PC-3 (cell line): ENCODE results near the gene ITGB1BP1. TPM values are rescaled to one million over a fixed set of nuclear protein-coding genes. Genes with fewer than 3 reads are reported as not detected.

Source experiments
- ATAC-seq: fragments of 200-7000 bp; cut with Tn5 transposase; 2 replicates; pipeline ENCODE4 v1.9.1; 2020; ENCODE audit warnings: mild to moderate bottlenecking, moderate library complexity
- BruUV-seq: library from RNA; stranded (reverse); fragments of 400-500 nt; replicated peaks from 2 replicates; lab custom pipeline; 2021; lab: Mats Ljungman, UMichigan
- CTCF ChIA-PET: fragments of 300-600 bp; sonication (Branson Sonifier 250); formaldehyde crosslinking; loops from one replicate; lab custom pipeline; 2022; ENCODE audit warnings: antibody characterized with exemption; lab: Charles Lee
- POLR2A ChIA-PET: fragments of 300-600 bp; sonication (Branson Sonifier 250); formaldehyde crosslinking; loops from one replicate; lab custom pipeline; 2022; ENCODE audit warnings: antibody characterized with exemption; ENCODE audit not compliant: unreplicated experiment; lab: Charles Lee
- DNase-seq: peaks from one replicate; pipeline ENCODE4 v3.0.0-alpha.2; 2015
- H2AFZ ChIP-seq: fragments of 300-600 bp; sonication (generic); 2 replicates; pipeline ENCODE4 v1.6.0; 2016; ENCODE audit warnings: antibody characterized with exemption, low read length
- H3F3A ChIP-seq: fragments of 300-600 bp; sonication (generic); one replicate; pipeline ENCODE4 v1.6.0; 2017; ENCODE audit warnings: antibody characterized with exemption, low read length, control low read depth, mild to moderate bottlenecking; ENCODE audit not compliant: unreplicated experiment
- H3K27ac ChIP-seq: fragments of 300-600 bp; sonication (generic); 2 replicates; pipeline ENCODE4 v1.5.1; 2016; ENCODE audit warnings: mild to moderate bottlenecking, low read length
- H3K27me3 ChIP-seq: fragments of 300-600 bp; sonication (generic); 2 replicates; pipeline ENCODE4 v1.6.1; 2016; ENCODE audit warnings: low read length, mixed read lengths
- H3K36me3 ChIP-seq: fragments of 300-600 bp; sonication (generic); 2 replicates; pipeline ENCODE4 v1.6.1; 2016; ENCODE audit warnings: low read depth, mixed run types, low read length, mixed read lengths
- H3K4me1 ChIP-seq: fragments of 300-600 bp; sonication (generic); 2 replicates; pipeline ENCODE4 v1.5.1; 2016; ENCODE audit warnings: low read length; ENCODE audit not compliant: insufficient read depth
- H3K4me2 ChIP-seq: fragments of 300-600 bp; sonication (generic); 2 replicates; pipeline ENCODE4 v1.6.0; 2016; ENCODE audit warnings: low read length
- H3K4me3 ChIP-seq: fragments of 300-600 bp; sonication (generic); 2 replicates; pipeline ENCODE4 v1.5.1; 2016; ENCODE audit warnings: mild to moderate bottlenecking, low read length, mixed read lengths
- H3K79me2 ChIP-seq: fragments of 300-600 bp; sonication (generic); 2 replicates; pipeline ENCODE4 v1.6.1; 2017; ENCODE audit warnings: low read length, mixed read lengths
- H3K9ac ChIP-seq: fragments of 300-600 bp; sonication (generic); 2 replicates; pipeline ENCODE4 v1.6.0; 2016; ENCODE audit warnings: mild to moderate bottlenecking, low read length
- H3K9me2 ChIP-seq: fragments of 300-600 bp; sonication (generic); replicated peaks from 2 replicates; pipeline ENCODE4 v1.6.1; 2016; ENCODE audit warnings: mixed run types, low read length, mixed read lengths
- H3K9me3 ChIP-seq: fragments of 300-600 bp; sonication (generic); 2 replicates; pipeline ENCODE4 v1.6.1; 2016; ENCODE audit warnings: low read length, mixed read lengths
- H4K20me1 ChIP-seq: fragments of 300-600 bp; sonication (generic); 2 replicates; pipeline ENCODE4 v1.6.1; 2016; ENCODE audit warnings: low read length, mixed read lengths
- CTCF ChIP-seq: fragments of 300-600 bp; sonication (generic); conservative IDR thresholded peaks from 2 replicates; pipeline ENCODE4 v1.5.1; 2017; ENCODE audit warnings: antibody characterized with exemption, low read depth, mild to moderate bottlenecking, low read length
- EZH2 ChIP-seq: fragments of 300-600 bp; sonication (generic); IDR thresholded peaks from one replicate; pipeline ENCODE4 v1.6.1; 2017; ENCODE audit warnings: antibody characterized with exemption, mild to moderate bottlenecking, low read length; ENCODE audit not compliant: unreplicated experiment
- EZH2phosphoT487 ChIP-seq: fragments of 300-600 bp; sonication (generic); IDR thresholded peaks from 2 replicates; pipeline ENCODE4 v1.6.1; 2018; ENCODE audit warnings: mild to moderate bottlenecking, antibody characterized with exemption, low read length, borderline replicate concordance
- intact Hi-C: fragments of 100-400 bp; cut with micrococcal nuclease; formaldehyde crosslinking; loops from 2 replicates; pipeline ENCODE4 v1.9.0; 2023
- total RNA-seq: library from RNA; depleted of rRNA; stranded (reverse); fragments of >200 nt; gene quantifications from 2 replicates; pipeline ENCODE4 v1.2.3, GENCODE V29; 2014

ITGB1BP1 gene
- total RNA-seq, 1 experiment from 2014 or later, result 77.6 TPM

GRCh38 chr2:9462313-9462712, 39.0 kb upstream of the ITGB1BP1 start:
- H3K27me3 ChIP-seq, result no peaks in the 10 kb centered on the region
- TF ChIP-seq EZH2, result no peak
- no peak for TF ChIP-seq EZH2phosphoT487
- TF ChIP-seq CTCF, result no peak
- no TSS peak for BruUV-seq
- DNase-seq, result no peak
- H4K20me1 ChIP-seq, result no peaks in the 10 kb centered on the region
- H3K79me2 ChIP-seq, result no peaks in the 10 kb centered on the region
- ChIA-PET POLR2A (no interaction called here), CTCF (no interaction called here)
- intact Hi-C loops, result no loop called here
- H3K4me2 ChIP-seq, result no peak overlapping the region
- H3K4me3 ChIP-seq, result no peak overlapping the region
- no peak overlapping the region for H3K27ac ChIP-seq
- H3K9me3 ChIP-seq, result no peaks in the 10 kb centered on the region
- H3K36me3 ChIP-seq, result peaks cover 16% of the 10 kb centered on the region
- ATAC-seq, result no peak
- H3K9me2 ChIP-seq, result no peaks in the 10 kb centered on the region
- H3F3A ChIP-seq, result no peaks in the 10 kb centered on the region
- no peaks in the 10 kb centered on the region for H3K4me1 ChIP-seq
- no peak overlapping the region for H2AFZ ChIP-seq
- no peak overlapping the region for H3K9ac ChIP-seq

GRCh38 chr2:9461079-9461478, 37.8 kb upstream of the ITGB1BP1 start:
- H3F3A ChIP-seq, result no peaks in the 10 kb centered on the region
- DNase-seq (no peak), ATAC-seq (no peak)
- TF ChIP-seq CTCF, result no peak
- TF ChIP-seq EZH2, result no peak
- TF ChIP-seq EZH2phosphoT487, result no peak
- no peaks in the 10 kb centered on the region for H3K4me1 ChIP-seq
- peaks cover 16% of the 10 kb centered on the region for H3K36me3 ChIP-seq
- H3K79me2 ChIP-seq, result no peaks in the 10 kb centered on the region
- H3K9ac ChIP-seq, result no peak overlapping the region
- no TSS peak for BruUV-seq
- H3K27ac ChIP-seq, result no peak overlapping the region
- H3K9me2 ChIP-seq, result no peaks in the 10 kb centered on the region
- H4K20me1 ChIP-seq, result no peaks in the 10 kb centered on the region
- no peaks in the 10 kb centered on the region for H3K9me3 ChIP-seq
- CTCF ChIA-PET, result no interaction called here
- H3K27me3 ChIP-seq, result no peaks in the 10 kb centered on the region
- POLR2A ChIA-PET, result no interaction called here
- H2AFZ ChIP-seq, result no peak overlapping the region
- intact Hi-C loops, result no loop called here
- no peak overlapping the region for H3K4me2 ChIP-seq
- no peak overlapping the region for H3K4me3 ChIP-seq

GRCh38 chr2:9460441-9461017, 37.2 kb upstream of the ITGB1BP1 start:
- H3K9me3 ChIP-seq, result no peaks in the 10 kb centered on the region
- BruUV-seq, result no TSS peak
- no peak for DNase-seq
- intact Hi-C loops, result no loop called here
- H3K27ac ChIP-seq, result no peak overlapping the region
- no peaks in the 10 kb centered on the region for H3K27me3 ChIP-seq
- H3K79me2 ChIP-seq, result no peaks in the 10 kb centered on the region
- POLR2A ChIA-PET, result no interaction called here
- H3K36me3 ChIP-seq, result peaks cover 12% of the 10 kb centered on the region
- no peaks in the 10 kb centered on the region for H4K20me1 ChIP-seq
- TF ChIP-seq EZH2phosphoT487 (no peak), CTCF (no peak), EZH2 (no peak)
- ATAC-seq, result no peak
- no peaks in the 10 kb centered on the region for H3F3A ChIP-seq
- no peak overlapping the region for H3K4me3 ChIP-seq
- H3K4me1 ChIP-seq, result no peaks in the 10 kb centered on the region
- H2AFZ ChIP-seq, result no peak overlapping the region
- H3K9me2 ChIP-seq, result no peaks in the 10 kb centered on the region
- no peak overlapping the region for H3K4me2 ChIP-seq
- CTCF ChIA-PET, result no interaction called here
- no peak overlapping the region for H3K9ac ChIP-seq
